Activated gamma-delta T cell treated with Interleukin-2 at 50 U/mL for 16 hours (primary cell): ENCODE measurements around the gene OR10A2.
"Not testable (repeated sequence)": the region's sequence is repeated elsewhere in the genome, so short reads cannot be mapped to it uniquely, and the experiment has no call there.

Source experiments
- DNase-seq: peaks from one replicate; pipeline ENCODE4 v3.0.0-alpha.2; 2020

The OR10A2 gene

GRCh38 chr11:6888830-6889229 lies 26.0 kb downstream of the OR10A2 start:
- DNase-seq, result no peak

- DNase-seq, result no peak
Observed at GRCh38 chr11:6889835-6890234, 27.0 kb downstream of the OR10A2 start.

GRCh38 chr11:6892400-6892799 lies 29.5 kb downstream of the OR10A2 start, which contains the start of gene OR2D2:
Gene OR2D2 (minus strand): TSS chr11:6892500. CDS start chr11:6892500, 0 bp downstream.
- DNase-seq, result no peak

GRCh38 chr11:6894097-6894496 lies 31.2 kb downstream of the OR10A2 start:
- no peak for DNase-seq

GRCh38 chr11:6895010-6895409 lies 32.2 kb downstream of the OR10A2 start:
- no peak for DNase-seq

- no peak for DNase-seq
Observed at GRCh38 chr11:6898911-6899310, 36.1 kb downstream of the OR10A2 start.

GRCh38 chr11:6900327-6900999 lies 37.6 kb downstream of the OR10A2 start:
- DNase-seq, result no peak

GRCh38 chr11:6904804-6905203 lies 41.9 kb downstream of the OR10A2 start:
- not testable (repeated sequence) for DNase-seq

- no peak for DNase-seq
Observed at GRCh38 chr11:6911378-6911777, 48.5 kb downstream of the OR10A2 start.

GRCh38 chr11:6911948-6912347 lies 49.1 kb downstream of the OR10A2 start:
- DNase-seq, result no peak

GRCh38 chr11:6919698-6920097 lies 56.8 kb downstream of the OR10A2 start:
- no peak for DNase-seq

- no peak for DNase-seq
Observed at GRCh38 chr11:6920702-6921101, 57.8 kb downstream of the OR10A2 start, which contains the start of gene OR2D3. Gene OR2D3 (plus strand): TSS chr11:6921002. CDS start chr11:6921002, 0 bp downstream.
